Measurements from ENCODE around the gene CCL5. TPM values are rescaled to one million over a fixed set of nuclear protein-coding genes. Genes with fewer than 3 reads are reported as not detected.

CCL5 gene
- total and polyA plus RNA-seq, 10 of the 15 experiments (the other 5 are each of a cell fraction or from before 2014, with no cell fraction given), result 45.7 to 186 (median 90.8) TPM

DNA sequence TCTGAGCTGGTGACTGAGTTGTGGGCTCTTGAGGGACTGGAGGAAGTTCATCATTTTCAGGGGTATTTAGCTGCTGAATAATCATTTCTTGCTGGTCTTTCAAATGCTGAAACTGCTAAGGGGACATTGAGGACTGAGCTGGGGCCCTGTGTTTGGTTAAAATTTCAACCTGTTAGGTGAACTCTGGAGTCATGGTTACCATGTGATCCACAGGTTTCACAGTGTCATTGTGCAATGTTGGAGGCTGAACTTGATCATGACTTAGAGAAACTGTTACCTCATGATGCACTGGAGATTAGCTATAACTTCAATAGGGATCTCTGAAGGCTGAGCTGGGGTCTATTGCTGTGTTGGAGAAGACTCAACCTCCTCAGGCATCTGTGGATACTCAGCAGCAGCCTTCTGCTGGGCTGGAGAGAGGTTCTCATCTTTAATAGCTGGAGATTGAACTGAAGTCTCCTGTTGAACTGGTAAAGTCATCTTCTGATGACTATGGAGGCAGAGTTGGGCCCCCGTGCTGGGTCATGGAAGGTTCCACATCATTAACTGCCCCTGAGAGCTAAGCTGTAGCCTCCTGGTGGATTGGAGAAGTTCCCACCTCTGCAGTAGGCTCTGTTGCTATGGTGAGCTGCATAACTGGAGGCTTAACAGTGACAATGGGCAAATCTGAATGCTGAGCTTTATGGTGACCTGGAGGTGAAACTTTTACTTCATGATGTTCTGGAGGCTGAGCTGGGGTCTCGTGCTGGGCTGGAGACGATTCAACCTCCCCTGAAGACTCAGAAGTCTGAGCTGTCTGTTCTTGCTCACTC lies 35.2 kb upstream of the CCL5 start:
- H3K79me2 ChIP-seq (ENCODE audit: control insufficient read depth, insufficient read depth, low read length), result no peaks in the 10 kb centered on the region
- H3K4me2 ChIP-seq (ENCODE audit: control insufficient read depth, insufficient read depth), result no peak overlapping the region
- intact Hi-C loops (cut with micrococcal nuclease; ENCODE audit: unreplicated experiment) (no loop called here), in situ Hi-C loops (cut with MboI) (no loop called here)
- no peaks in the 10 kb centered on the region for H4K20me1 ChIP-seq (ENCODE audit: control insufficient read depth, insufficient read depth)
- H3K9ac ChIP-seq (ENCODE audit: control insufficient read depth, insufficient read depth, low read length), result no peak overlapping the region
- no peaks in the 10 kb centered on the region for H3K9me3 ChIP-seq (replicated peaks; ENCODE audit: control insufficient read depth, insufficient read depth, low read length)
- ChIA-PET RAD21 (ENCODE audit: unreplicated experiment) (no interaction called here), CTCF (interaction anchor here (0.8 to 1.3 kb wide), 2 partner anchors 24 to 65 kb away, joined by 3 read pairs; no protein-coding TSS in a partner anchor), POLR2A (interaction anchor here (0.6 kb wide), 1 partner anchor 99 kb away, joined by 3 read pairs; no protein-coding TSS in a partner anchor), SMC1A (ENCODE audit: uncharacterized antibody, unreplicated experiment) (interaction anchor here (0.5 to 2.2 kb wide), 11 partner anchors 10 to 65 kb away, joined by 3 to 7 read pairs (median 4); partner anchors contain the start of gene RDM1)
- DNase-seq (ENCODE audit: low read depth, low spot score) (no peak), FAIRE-seq (no peak), ATAC-seq (no peak)
- H3K36me3 ChIP-seq (ENCODE audit: control insufficient read depth in 2 of 2, insufficient read depth in 2 of 2, low read length in 1 of 2), result no peaks in the 10 kb centered on the region
- WGBS (ENCODE audit: insufficient coverage, insufficient replicate concordance, low lambda C conversion rate, missing lambda C conversion rate), result 47% methylated on average over 3 of the region's 3 CpGs
- no peak overlapping the region for H2AFZ ChIP-seq (ENCODE audit: control insufficient read depth, low read depth, low read length)
- H3K27me3 ChIP-seq (replicated peaks in 1 of 2; ENCODE audit: control insufficient read depth in 2 of 2, insufficient read depth in 2 of 2, low read length in 1 of 2), result no peaks in the 10 kb centered on the region
- H3K4me1 ChIP-seq (ENCODE audit: control insufficient read depth, insufficient read depth, low read length), result no peaks in the 10 kb centered on the region
- H3K4me3 ChIP-seq, result no peak overlapping the region
- H3K27ac ChIP-seq (ENCODE audit: control insufficient read depth, insufficient read depth), result no peak overlapping the region
- no TSS peak for BruUV-seq (replicated peaks)
- TF ChIP-seq ZNF217 (IDR thresholded peaks at IDR 0.05) (no peak), NR2F1 (conservative IDR thresholded peaks at IDR 0.05) (no peak), YBX1 (IDR thresholded peaks at IDR 0.05) (no peak), GABPA (IDR thresholded peaks at IDR 0.05; ENCODE audit: low read depth) (no peak), ZNF274 (IDR thresholded peaks at IDR 0.05; ENCODE audit: insufficient read depth, insufficient read length) (no peak)
- TF ChIP-seq, protein P1, sequence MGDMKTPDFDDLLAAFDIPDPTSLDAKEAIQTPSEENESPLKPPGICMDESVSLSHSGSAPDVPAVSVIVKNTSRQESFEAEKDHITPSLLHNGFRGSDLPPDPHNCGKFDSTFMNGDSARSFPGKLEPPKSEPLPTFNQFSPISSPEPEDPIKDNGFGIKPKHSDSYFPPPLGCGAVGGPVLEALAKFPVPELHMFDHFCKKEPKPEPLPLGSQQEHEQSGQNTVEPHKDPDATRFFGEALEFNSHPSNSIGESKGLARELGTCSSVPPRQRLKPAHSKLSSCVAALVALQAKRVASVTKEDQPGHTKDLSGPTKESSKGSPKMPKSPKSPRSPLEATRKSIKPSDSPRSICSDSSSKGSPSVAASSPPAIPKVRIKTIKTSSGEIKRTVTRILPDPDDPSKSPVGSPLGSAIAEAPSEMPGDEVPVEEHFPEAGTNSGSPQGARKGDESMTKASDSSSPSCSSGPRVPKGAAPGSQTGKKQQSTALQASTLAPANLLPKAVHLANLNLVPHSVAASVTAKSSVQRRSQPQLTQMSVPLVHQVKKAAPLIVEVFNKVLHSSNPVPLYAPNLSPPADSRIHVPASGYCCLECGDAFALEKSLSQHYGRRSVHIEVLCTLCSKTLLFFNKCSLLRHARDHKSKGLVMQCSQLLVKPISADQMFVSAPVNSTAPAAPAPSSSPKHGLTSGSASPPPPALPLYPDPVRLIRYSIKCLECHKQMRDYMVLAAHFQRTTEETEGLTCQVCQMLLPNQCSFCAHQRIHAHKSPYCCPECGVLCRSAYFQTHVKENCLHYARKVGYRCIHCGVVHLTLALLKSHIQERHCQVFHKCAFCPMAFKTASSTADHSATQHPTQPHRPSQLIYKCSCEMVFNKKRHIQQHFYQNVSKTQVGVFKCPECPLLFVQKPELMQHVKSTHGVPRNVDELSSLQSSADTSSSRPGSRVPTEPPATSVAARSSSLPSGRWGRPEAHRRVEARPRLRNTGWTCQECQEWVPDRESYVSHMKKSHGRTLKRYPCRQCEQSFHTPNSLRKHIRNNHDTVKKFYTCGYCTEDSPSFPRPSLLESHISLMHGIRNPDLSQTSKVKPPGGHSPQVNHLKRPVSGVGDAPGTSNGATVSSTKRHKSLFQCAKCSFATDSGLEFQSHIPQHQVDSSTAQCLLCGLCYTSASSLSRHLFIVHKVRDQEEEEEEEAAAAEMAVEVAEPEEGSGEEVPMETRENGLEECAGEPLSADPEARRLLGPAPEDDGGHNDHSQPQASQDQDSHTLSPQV (IDR thresholded peaks at IDR 0.05), result no peak
- TF ChIP-seq, protein P2, sequence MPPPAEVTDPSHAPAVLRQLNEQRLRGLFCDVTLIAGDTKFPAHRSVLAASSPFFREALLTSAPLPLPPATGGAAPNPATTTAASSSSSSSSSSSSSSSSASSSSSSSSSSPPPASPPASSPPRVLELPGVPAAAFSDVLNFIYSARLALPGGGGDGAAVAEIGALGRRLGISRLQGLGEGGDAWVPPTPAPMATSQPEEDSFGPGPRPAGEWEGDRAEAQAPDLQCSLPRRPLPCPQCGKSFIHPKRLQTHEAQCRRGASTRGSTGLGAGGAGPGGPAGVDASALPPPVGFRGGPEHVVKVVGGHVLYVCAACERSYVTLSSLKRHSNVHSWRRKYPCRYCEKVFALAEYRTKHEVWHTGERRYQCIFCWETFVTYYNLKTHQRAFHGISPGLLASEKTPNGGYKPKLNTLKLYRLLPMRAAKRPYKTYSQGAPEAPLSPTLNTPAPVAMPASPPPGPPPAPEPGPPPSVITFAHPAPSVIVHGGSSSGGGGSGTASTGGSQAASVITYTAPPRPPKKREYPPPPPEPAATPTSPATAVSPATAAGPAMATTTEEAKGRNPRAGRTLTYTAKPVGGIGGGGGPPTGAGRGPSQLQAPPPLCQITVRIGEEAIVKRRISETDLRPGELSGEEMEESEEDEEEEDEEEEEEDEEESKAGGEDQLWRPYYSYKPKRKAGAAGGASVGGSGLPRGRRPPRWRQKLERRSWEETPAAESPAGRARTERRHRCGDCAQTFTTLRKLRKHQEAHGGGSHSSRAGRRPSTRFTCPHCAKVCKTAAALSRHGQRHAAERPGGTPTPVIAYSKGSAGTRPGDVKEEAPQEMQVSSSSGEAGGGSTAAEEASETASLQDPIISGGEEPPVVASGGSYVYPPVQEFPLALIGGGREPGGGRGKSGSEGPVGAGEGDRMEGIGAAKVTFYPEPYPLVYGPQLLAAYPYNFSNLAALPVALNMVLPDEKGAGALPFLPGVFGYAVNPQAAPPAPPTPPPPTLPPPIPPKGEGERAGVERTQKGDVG (CRISPR knock-in tag; IDR thresholded peaks at IDR 0.05), result no peak
- TF ChIP-seq, protein P3, sequence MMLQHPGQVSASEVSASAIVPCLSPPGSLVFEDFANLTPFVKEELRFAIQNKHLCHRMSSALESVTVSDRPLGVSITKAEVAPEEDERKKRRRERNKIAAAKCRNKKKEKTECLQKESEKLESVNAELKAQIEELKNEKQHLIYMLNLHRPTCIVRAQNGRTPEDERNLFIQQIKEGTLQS (IDR thresholded peaks at IDR 0.05; ENCODE audit: borderline replicate concordance, extremely low read depth, low read depth, low read length), result no peak
- TF ChIP-seq, protein P4, sequence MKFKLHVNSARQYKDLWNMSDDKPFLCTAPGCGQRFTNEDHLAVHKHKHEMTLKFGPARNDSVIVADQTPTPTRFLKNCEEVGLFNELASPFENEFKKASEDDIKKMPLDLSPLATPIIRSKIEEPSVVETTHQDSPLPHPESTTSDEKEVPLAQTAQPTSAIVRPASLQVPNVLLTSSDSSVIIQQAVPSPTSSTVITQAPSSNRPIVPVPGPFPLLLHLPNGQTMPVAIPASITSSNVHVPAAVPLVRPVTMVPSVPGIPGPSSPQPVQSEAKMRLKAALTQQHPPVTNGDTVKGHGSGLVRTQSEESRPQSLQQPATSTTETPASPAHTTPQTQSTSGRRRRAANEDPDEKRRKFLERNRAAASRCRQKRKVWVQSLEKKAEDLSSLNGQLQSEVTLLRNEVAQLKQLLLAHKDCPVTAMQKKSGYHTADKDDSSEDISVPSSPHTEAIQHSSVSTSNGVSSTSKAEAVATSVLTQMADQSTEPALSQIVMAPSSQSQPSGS (IDR thresholded peaks at IDR 0.05; ENCODE audit: low read length), result no peak

All from GM12878 (cell line).